GM18951 (cell line): ENCODE data around the gene TMEM170A.
"Not testable (repeated sequence)": the region's sequence is repeated elsewhere in the genome, so short reads cannot be mapped to it uniquely, and the experiment has no call there.

Experiments used
- POLR2A ChIP-seq: IDR thresholded peaks from 4 replicates; pipeline ENCODE4 v1.6.1; 2011; ENCODE audit warnings: mild to moderate bottlenecking; ENCODE audit not compliant: insufficient read length, insufficient read depth; ENCODE audit errors: extremely low read depth
- in situ Hi-C: fragments of 300-500 bp; cut with MboI; formaldehyde crosslinking; loops from one replicate; pipeline ENCODE4 v1.12.0; 2022; ENCODE audit warnings: low sequenced_read_pairs, mixed read lengths, inconsistent platforms; ENCODE audit not compliant: unreplicated experiment

Gene TMEM170A

DNA sequence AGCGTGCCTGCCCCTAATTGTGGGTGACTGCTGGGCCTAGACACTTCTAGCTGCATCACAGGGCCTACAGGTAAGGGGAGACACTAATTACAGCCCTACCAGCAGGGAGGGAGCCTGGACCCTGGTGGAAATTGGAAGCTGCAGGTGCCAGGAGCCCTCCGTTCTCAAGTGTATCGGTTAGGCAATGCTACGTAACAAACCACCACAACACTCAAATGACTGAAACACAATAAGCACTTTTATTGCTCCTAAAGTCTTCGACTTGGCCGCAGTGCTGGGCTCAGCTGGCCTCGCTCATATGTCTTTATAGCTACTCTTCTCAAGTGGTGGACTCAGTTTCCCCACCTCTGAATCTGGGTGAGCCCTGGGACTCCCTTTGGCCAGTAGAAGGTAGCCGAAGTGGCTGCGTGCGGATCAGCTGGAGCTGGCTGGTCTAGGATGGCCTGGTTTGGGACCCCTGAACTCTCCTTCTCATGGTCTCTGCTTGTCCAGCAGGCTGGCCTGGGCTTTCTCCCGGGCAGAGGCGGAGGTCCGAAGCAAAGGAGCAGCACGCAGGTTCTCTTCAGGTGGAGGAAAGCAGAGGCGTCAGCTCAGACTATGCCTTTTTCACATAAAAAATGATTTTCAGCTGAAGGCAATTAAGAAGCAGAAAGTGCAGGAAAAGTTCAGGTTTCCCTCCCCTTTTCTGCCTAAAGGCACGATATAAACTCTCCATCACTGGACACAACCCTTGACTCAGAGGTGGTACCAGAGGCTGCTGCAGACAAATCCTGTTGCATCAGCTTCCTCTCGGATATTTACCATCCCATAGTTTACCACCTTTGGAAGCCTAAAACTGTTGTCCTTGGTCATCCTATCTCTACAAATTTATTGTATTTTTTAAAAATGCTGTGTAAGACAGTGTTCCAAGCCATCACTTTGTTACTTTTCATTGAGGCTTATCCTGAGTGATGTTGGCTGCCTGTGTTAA lies 8.7 kb upstream of the TMEM170A start:
- TF ChIP-seq POLR2A: no peak
- in situ Hi-C loops: loop anchor here (5.0 kb wide), 1 partner anchor 289 kb away; no protein-coding TSS in a partner anchor

DNA sequence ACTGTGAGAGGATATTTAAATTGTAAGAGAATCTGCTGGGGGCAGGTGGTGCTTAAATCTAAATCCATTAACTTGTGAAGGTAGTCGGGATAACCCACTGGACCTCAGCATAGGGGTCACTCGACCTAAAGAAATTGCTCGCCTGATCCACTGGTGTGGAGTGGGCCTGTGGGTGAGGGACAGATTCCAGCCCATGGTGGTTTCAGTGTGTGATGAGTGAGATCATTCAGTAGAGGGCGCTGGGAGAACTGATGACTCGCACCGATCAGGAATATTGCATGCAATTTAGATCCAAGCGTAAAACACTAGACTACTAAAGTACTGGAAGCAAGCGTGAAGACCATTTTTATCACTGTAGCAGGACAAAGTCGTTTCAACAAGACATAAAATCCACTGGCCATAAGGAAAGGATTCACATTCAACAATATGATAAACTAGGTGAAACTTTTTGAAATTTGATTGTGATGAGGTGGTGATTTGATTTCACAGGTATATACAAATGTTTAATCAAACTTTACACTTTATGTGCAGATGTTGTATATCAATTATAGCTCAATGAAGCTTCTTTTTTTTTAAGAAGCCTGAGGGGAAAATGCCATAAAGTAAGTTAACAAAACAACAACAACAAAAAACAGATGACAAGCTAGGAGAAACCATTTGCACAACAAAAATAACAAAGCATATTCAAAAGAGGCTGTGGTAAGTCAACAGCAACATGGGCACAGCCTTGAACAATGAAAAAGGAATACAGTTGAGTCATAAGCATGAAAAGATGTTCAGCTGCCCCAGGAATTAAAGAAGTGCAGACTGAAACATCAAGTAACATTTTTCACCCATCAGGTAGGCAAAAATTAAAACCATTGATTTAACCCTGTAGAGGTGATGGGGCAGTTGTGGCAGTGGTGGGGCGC lies 7.5 kb upstream of the TMEM170A start:
- in situ Hi-C loops: loop anchor here (5.0 kb wide), 1 partner anchor 290 kb away; no protein-coding TSS in a partner anchor
- TF ChIP-seq POLR2A: no peak

DNA sequence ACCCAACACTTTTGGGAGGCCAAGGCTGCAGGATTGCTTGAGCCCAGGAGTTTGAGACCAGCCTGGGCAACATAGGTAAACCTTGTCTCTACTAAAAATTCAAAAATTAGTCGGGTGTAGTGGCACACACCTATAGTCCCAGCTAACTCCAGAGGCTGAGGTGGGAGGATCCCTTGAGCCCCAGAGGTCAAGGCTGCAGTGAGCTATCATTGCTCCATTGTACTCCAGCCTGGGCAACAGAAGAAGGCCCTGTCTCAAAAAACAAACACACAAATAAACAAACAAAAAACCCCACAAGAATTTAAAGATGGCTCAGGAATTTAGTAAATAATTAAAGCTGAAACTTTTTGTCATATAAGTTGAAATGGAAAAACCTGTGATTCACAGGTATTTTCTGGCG lies 2.3 kb upstream of the TMEM170A start:
- in situ Hi-C loops: no loop called here
- no peak for TF ChIP-seq POLR2A

DNA sequence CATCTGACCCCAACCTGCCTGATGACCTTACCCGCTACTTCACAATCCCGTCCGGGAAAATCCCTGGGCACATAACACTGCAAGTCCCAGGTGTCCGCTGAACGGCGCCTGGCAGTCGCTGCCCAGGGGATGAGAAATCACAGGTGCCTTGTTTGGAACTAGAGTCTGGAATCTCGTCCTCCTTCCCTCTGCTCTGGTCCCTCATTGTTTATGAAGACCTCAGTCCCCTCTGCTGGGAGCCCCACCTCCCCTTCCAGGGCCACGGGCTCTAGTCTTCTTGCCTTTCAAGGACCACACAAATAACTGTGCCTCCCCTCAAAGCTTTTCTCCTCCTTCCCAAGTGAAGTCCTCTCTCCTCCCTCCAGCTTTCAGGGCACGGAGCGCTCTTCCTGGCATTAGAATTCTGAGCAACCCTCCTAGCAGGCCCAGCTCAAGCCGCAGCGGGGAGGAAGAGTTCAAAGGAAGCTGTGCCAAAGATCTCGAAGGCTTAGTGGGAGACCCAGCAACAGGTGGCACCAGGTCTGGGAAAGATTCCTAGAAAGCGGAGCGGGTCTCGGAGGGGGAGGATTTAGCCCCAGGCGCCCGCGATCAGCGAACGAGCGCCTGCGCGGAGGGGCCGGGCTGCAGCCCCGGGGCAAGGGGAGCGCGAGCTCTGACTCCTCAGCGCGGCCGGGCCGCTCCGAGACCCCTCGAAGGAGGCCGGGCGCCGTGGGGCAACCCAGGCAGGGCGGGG lies 934 bp downstream of the TMEM170A start:
- in situ Hi-C loops: not testable (repeated sequence)

DNA sequence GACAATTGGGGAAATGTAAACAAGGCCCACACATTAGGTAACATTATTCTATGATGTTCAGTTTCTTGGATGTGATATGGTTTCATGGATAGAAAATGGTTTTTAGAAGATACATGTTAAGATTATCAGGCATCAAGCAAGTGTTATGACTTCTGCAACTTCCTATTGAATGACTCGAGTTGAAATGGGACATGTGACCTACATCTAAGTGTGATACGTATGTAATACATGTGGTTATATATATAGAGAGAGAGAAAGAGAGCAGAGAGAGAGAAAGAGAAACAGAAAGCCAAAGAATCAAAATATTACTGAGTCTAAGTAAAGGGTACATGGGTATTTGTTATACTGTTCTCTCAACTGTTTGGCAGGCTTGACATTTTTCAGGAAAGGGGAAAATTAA lies 1.7 kb downstream of the TMEM170A start:
- in situ Hi-C loops: no loop called here
- no peak for TF ChIP-seq POLR2A

DNA sequence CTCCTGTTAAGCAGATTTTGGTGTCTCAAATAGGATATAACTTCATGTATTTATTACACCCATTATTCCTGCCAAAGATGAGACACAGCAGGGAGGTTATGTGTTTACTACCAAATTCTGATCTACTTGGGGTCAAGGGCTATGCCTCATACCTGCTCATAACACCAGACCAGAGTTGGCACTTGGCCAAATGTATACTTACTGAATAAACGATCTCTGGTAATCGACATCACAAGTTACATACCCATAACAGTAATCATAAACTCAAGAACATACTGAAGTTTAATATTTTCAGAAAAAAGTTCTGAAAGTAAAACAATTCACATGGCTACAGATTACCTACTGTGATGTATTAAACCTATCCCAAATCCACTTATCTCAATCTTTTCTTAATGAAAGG lies 2.9 kb downstream of the TMEM170A start:
- no peak for TF ChIP-seq POLR2A
- in situ Hi-C loops: no loop called here

DNA sequence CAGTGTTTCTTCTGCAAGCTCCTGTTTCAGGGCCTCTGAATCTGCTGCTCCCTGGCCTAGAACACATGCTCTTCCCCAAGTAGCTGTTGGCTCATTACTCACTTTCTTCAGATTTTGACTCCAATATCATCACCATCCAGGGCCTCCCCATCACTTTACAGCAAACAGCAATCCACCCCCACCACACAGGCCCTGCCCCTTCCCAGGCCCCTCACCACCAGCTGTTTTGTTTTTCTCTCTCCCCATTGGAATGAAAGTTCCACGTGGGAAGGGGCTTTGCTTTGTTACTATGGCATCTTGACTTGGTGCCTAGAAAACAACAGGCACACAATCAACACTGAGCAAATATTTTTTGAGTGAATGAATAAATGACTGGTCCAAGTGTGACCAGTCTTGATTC lies 4.0 kb downstream of the TMEM170A start:
- TF ChIP-seq POLR2A: no peak
- in situ Hi-C loops: no loop called here

DNA sequence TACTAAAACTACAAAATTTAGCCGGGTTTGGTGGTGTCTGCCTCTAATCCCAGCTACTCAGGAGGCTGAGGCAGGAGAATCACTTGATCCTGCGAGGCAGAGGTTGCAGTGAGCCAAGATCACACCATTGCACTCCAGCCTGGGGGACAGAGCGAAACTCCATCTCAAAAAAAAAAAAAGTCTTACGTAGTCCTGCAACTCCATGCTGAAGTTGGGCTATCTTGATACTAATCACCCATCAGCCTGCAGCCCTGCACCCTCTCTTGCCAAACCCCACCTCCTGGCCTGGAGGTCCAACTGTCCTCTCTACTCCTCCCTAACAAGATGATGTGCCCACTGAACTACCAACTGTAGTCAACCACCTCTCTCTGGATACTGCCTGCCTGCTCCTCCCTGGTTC lies 4.8 kb downstream of the TMEM170A start:
- in situ Hi-C loops: no loop called here
- no peak for TF ChIP-seq POLR2A

DNA sequence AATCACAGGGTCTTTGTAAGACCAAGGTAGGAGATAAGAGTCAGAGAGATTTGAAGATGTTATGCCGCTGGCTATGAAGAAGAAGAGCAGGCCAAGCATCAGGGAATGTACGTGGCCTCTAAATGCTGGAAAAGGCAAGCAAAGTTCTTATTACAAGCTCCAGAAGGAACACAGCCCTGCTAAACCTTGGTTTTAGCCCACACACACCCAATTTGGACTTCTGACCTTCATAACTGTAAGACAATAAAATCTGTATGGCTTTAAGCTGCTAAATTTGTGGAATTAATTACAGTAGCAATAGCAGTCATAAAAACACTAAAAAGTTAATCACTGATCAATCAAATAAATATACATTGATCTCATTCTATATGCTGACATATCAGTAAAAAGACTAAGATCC lies 6.0 kb downstream of the TMEM170A start:
- no peak for TF ChIP-seq POLR2A
- in situ Hi-C loops: no loop called here

DNA sequence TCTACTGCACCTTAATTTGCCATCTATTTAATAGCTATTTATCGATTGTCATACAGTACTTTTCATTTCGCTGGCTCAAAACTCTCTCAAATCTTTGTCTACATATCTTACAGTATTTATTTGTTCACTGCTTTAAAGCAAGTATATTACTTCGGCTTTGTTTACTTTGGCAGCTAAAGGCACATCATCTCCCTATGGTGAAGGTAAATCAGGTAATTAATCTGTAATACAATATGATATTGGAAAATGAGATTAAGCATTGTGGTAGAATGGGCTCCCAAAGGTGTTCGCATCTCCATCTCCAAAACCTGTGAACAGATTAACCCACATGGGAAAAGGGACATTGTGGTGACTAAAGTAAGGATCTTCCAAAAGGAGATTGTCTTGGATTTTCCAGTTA lies 6.5 kb downstream of the TMEM170A start:
- in situ Hi-C loops: no loop called here
- no peak for TF ChIP-seq POLR2A

DNA sequence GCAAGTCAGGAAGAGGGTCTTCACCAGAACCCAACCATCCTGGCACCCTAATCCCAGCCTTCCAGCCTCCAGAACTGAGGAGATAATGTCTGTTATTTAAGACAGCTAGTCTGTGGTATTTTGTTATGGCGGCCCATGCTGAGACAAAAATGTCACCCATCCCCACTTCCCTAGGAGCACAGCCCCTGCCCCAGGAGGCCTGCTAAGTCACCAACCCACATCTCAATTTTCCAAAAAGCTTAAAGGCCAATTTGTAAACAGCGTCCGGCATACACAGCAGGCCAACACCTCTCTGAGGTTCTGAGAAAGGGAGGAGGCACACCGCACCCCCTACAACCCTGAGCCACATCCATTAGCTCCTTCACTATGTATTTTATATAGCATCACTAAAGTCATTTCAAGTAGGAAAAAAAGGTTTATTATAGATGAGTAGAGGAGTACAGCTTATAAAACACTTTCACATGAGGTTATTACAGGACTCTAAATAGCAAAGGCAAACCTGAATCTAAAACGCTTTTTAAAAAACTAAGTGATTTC lies 6.9 kb downstream of the TMEM170A start:
- TF ChIP-seq POLR2A: no peak
- in situ Hi-C loops: no loop called here

DNA sequence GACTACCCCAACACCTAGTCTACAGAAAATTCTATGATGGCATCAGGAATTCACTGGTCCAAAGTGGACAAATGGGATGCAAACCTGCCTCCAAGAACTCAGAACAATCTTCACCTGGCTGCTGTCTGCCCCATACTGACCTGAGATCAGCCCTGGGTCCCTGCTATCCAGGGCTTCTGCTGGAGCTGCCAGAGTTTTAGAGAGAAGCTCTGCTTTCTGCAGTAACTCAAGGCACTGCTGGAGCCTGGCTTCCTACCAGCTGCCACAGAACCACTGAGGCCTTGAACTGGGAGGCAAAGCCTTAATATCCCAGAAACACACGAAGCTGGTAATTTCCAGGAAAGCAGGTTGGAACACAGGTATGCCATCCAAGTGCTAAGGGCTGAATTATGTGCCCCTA lies 7.5 kb downstream of the TMEM170A start:
- in situ Hi-C loops: no loop called here
- no peak for TF ChIP-seq POLR2A

DNA sequence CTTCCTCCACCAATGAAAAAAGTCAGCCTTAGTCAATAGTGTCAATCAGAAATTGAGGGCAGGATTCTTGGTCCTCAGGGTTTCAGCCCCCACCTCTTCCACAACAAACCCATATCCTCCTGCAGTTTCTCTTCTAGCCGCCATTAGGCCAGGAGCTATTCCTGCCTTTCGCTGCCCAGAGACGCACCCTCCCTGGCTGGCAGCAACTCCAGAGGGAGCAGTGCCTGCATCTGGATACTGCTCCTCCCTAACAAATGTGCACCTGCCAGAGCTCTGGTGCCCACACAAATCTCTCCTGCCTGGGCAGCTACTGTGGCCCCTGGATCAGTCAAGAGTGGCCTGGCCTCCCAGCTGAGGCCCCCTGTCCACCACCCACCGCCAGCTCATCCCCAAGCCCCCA lies 8.0 kb downstream of the TMEM170A start:
- in situ Hi-C loops: not testable (repeated sequence)
